Glutamatergic neuron (in vitro differentiated cells): ENCODE measurements around the gene GNAI1. TPM values are rescaled to one million over a fixed set of nuclear protein-coding genes. Genes with fewer than 3 reads are reported as not detected.

ENCODE experiments used
- DNase-seq: peaks from one replicate; pipeline ENCODE4 v3.0.0; 2022
- H3K27ac Mint-ChIP-seq: one replicate; pipeline ENCODE4 v1.8.0; 2020; ENCODE audit warnings: mild to moderate bottlenecking, mixed read lengths, inconsistent platforms; ENCODE audit not compliant: unreplicated experiment
- H3K27me3 Mint-ChIP-seq: one replicate; pipeline ENCODE4 v1.8.0; 2020; ENCODE audit warnings: mild to moderate bottlenecking, moderate library complexity, mixed read lengths, inconsistent platforms; ENCODE audit not compliant: unreplicated experiment
- H3K36me3 Mint-ChIP-seq: one replicate; pipeline ENCODE4 v1.8.0; 2020; ENCODE audit warnings: mild to moderate bottlenecking, mixed read lengths, inconsistent platforms; ENCODE audit not compliant: unreplicated experiment
- H3K4me1 Mint-ChIP-seq: one replicate; pipeline ENCODE4 v1.8.0; 2020; ENCODE audit warnings: mild to moderate bottlenecking, low read depth, mixed read lengths, inconsistent platforms; ENCODE audit not compliant: unreplicated experiment
- H3K4me3 Mint-ChIP-seq: one replicate; pipeline ENCODE4 v1.8.0; 2020; ENCODE audit warnings: mild to moderate bottlenecking, mixed read lengths, inconsistent platforms; ENCODE audit not compliant: unreplicated experiment
- H3K9me3 Mint-ChIP-seq: one replicate; pipeline ENCODE4 v1.8.0; 2020; ENCODE audit warnings: mild to moderate bottlenecking, moderate library complexity, mixed read lengths, inconsistent platforms; ENCODE audit not compliant: unreplicated experiment
- total RNA-seq: library from RNA; stranded (reverse); fragmentation: NEBNext Ultra II Directional; extraction: Animal tissue kit (Norgen Biotek cat#: 25700); gene quantifications from one replicate; pipeline ENCODE4 v1.2.1, GENCODE V29; 2021; ENCODE audit not compliant: unreplicated experiment
- TF ChIP-seq, protein P1 (sequence below): fragments of 200-600 bp; sonication (generic); IDR thresholded peaks from one replicate; pipeline ENCODE4 v1.5.0; 2021; ENCODE audit not compliant: partially characterized antibody, unreplicated experiment

GNAI1 gene
- total RNA-seq, 1 donor from 2014 or later, result 61.9 TPM

GRCh38 chr7:80199051-80199450 lies 64.4 kb downstream of the GNAI1 start:
- peaks cover 2% of the 10 kb centered on the region for H3K27me3 Mint-ChIP-seq

DNA sequence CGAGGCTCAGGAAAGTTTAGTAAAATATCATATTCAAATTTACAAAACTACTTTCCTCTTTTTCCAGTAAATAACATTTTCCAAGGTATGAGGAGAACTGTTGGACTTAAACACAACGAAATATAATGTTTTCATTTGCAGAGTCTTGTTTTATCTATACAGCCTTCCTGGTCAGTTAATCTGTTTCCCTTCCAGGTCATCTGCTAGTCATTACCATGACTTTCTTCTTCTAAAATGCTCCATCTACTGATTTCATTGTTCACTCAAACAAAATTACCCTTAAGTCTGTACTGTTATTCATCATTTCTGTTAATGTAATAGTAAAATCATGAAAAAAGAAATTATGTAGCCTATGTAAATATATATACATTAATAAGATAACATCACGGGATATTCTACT lies 69.8 kb downstream of the GNAI1 start:
- TF ChIP-seq, protein P1, sequence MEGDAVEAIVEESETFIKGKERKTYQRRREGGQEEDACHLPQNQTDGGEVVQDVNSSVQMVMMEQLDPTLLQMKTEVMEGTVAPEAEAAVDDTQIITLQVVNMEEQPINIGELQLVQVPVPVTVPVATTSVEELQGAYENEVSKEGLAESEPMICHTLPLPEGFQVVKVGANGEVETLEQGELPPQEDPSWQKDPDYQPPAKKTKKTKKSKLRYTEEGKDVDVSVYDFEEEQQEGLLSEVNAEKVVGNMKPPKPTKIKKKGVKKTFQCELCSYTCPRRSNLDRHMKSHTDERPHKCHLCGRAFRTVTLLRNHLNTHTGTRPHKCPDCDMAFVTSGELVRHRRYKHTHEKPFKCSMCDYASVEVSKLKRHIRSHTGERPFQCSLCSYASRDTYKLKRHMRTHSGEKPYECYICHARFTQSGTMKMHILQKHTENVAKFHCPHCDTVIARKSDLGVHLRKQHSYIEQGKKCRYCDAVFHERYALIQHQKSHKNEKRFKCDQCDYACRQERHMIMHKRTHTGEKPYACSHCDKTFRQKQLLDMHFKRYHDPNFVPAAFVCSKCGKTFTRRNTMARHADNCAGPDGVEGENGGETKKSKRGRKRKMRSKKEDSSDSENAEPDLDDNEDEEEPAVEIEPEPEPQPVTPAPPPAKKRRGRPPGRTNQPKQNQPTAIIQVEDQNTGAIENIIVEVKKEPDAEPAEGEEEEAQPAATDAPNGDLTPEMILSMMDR, result no peak
- Mint-ChIP-seq H3K27me3 (no peaks in the 10 kb centered on the region), H3K4me1 (peaks cover 6% of the 10 kb centered on the region), H3K36me3 (no peaks in the 10 kb centered on the region), H3K9me3 (no peaks in the 10 kb centered on the region), H3K4me3 (no peak overlapping the region), H3K27ac (no peak overlapping the region)
- DNase-seq, result no peak

More at GRCh38 chr7:80199051-80199450, 64.4 kb downstream of the GNAI1 start:
- Mint-ChIP-seq H3K4me3 (no peak overlapping the region), H3K36me3 (no peaks in the 10 kb centered on the region), H3K27ac (no peak overlapping the region), H3K9me3 (no peaks in the 10 kb centered on the region), H3K4me1 (peaks cover 21% of the 10 kb centered on the region)
- no peak for DNase-seq
- TF ChIP-seq, protein P1, result no peak

DNA sequence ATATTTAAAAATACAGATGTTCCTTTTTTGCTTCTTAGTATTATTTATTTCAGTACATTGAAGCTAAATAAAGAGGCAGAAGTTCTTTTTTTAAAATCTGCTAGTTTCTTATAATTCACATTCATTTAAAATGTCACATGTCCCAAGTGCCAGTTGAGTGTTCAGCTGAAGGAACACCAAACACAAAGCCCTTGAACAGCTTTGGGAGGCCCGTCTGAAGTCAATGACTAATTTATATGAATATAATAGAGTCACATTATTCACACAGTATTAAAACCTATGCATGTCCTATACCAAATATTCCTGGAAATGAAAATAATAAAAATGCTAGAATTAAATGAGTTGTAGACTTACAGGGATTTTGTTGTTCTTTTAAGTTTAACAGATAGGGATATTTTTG lies 70.3 kb downstream of the GNAI1 start:
- H3K27me3 Mint-ChIP-seq, result no peaks in the 10 kb centered on the region
- no peaks in the 10 kb centered on the region for H3K36me3 Mint-ChIP-seq
- no peak overlapping the region for H3K27ac Mint-ChIP-seq
- H3K4me1 Mint-ChIP-seq, result peaks cover 6% of the 10 kb centered on the region
- no peaks in the 10 kb centered on the region for H3K9me3 Mint-ChIP-seq
- TF ChIP-seq, protein P1, result no peak
- DNase-seq, result no peak
- no peak overlapping the region for H3K4me3 Mint-ChIP-seq

- Mint-ChIP-seq H3K27ac (no peak overlapping the region), H3K4me1 (peaks cover 6% of the 10 kb centered on the region), H3K4me3 (no peak overlapping the region), H3K36me3 (no peaks in the 10 kb centered on the region), H3K27me3 (no peaks in the 10 kb centered on the region), H3K9me3 (no peaks in the 10 kb centered on the region)
- DNase-seq, result no peak
- TF ChIP-seq, protein P1, result no peak
Observed at GRCh38 chr7:80206763-80207162, 72.1 kb downstream of the GNAI1 start.

DNA sequence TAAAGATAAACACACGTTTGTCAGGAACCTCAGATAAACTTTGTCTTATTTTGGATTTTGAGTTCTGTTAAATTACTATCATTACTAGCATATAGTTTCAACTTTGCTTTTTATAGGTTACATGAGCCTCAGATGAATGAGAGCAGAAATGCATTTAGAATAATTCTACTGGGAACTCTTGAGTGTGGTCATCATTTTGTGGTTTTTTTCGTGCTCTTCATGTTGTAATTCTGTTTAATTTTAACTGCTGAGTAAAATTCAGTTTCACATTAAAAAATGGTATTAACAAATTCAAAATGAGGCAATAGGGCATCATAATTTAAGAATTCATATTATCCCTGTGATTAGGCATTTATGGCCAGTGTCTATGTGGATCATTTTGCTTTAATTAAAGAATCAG lies 72.9 kb downstream of the GNAI1 start:
- Mint-ChIP-seq H3K36me3 (no peaks in the 10 kb centered on the region), H3K9me3 (no peaks in the 10 kb centered on the region), H3K27me3 (no peaks in the 10 kb centered on the region), H3K27ac (no peak overlapping the region), H3K4me3 (no peak overlapping the region), H3K4me1 (peaks cover 6% of the 10 kb centered on the region)
- no peak for DNase-seq
- TF ChIP-seq, protein P1, result no peak
